Measurements from ENCODE around the gene UBXN11.
"Not testable (repeated sequence)": the region's sequence is repeated elsewhere in the genome, so short reads cannot be mapped to it uniquely, and the experiment has no call there.

Gene UBXN11

GRCh38 chr1:26300578-26301275, 5.7 kb downstream of the UBXN11 start:
- peaks cover under 1% of the 10 kb centered on the region for H3K36me3 Mint-ChIP-seq
- H3K9me3 Mint-ChIP-seq (ENCODE audit: low read depth), result no peaks in the 10 kb centered on the region
- peaks cover 11% of the 10 kb centered on the region for H3K4me1 Mint-ChIP-seq (ENCODE audit: low read depth)
- no peak overlapping the region for H3K4me3 Mint-ChIP-seq
- no peak overlapping the region for H3K27ac Mint-ChIP-seq
- no peaks in the 10 kb centered on the region for H3K27me3 Mint-ChIP-seq

- H3K27me3 Mint-ChIP-seq, result no peaks in the 10 kb centered on the region
- H3K4me3 Mint-ChIP-seq, result no peak overlapping the region
- H3K9me3 Mint-ChIP-seq (ENCODE audit: low read depth), result no peaks in the 10 kb centered on the region
- peaks cover 11% of the 10 kb centered on the region for H3K4me1 Mint-ChIP-seq (ENCODE audit: low read depth)
- peaks cover 5% of the 10 kb centered on the region for H3K36me3 Mint-ChIP-seq
- no peak overlapping the region for H3K27ac Mint-ChIP-seq
Observed at GRCh38 chr1:26297791-26298124, 8.7 kb downstream of the UBXN11 start.

GRCh38 chr1:26297057-26297790, 9.2 kb downstream of the UBXN11 start:
- Mint-ChIP-seq H3K36me3 (peaks cover 5% of the 10 kb centered on the region), H3K4me1 (ENCODE audit: low read depth) (peaks cover 13% of the 10 kb centered on the region), H3K9me3 (ENCODE audit: low read depth) (no peaks in the 10 kb centered on the region), H3K27ac (no peak overlapping the region), H3K27me3 (no peaks in the 10 kb centered on the region), H3K4me3 (no peak overlapping the region)

- no peak overlapping the region for H3K27ac Mint-ChIP-seq
- H3K9me3 Mint-ChIP-seq (ENCODE audit: low read depth), result no peaks in the 10 kb centered on the region
- H3K4me3 Mint-ChIP-seq, result no peak overlapping the region
- H3K27me3 Mint-ChIP-seq, result no peaks in the 10 kb centered on the region
- peaks cover 20% of the 10 kb centered on the region for H3K4me1 Mint-ChIP-seq (ENCODE audit: low read depth)
- peaks cover 5% of the 10 kb centered on the region for H3K36me3 Mint-ChIP-seq
Observed at GRCh38 chr1:26296340-26297056, 9.9 kb downstream of the UBXN11 start.

GRCh38 chr1:26295194-26296138, 11.0 kb downstream of the UBXN11 start:
- H3K27me3 Mint-ChIP-seq, result no peaks in the 10 kb centered on the region
- no peaks in the 10 kb centered on the region for H3K9me3 Mint-ChIP-seq (ENCODE audit: low read depth)
- peaks cover 5% of the 10 kb centered on the region for H3K36me3 Mint-ChIP-seq
- H3K27ac Mint-ChIP-seq, result no peak overlapping the region
- no peak overlapping the region for H3K4me3 Mint-ChIP-seq
- H3K4me1 Mint-ChIP-seq (ENCODE audit: low read depth), result peaks cover 28% of the 10 kb centered on the region

- Mint-ChIP-seq H3K27ac (no peak overlapping the region), H3K27me3 (no peaks in the 10 kb centered on the region), H3K4me1 (ENCODE audit: low read depth) (peaks cover 39% of the 10 kb centered on the region), H3K9me3 (ENCODE audit: low read depth) (no peaks in the 10 kb centered on the region), H3K4me3 (no peak overlapping the region), H3K36me3 (peaks cover 5% of the 10 kb centered on the region)
Observed at GRCh38 chr1:26293911-26294463, 12.4 kb downstream of the UBXN11 start.

- H3K36me3 Mint-ChIP-seq; H3K4me3 Mint-ChIP-seq; H3K27me3 Mint-ChIP-seq; H3K9me3 Mint-ChIP-seq (ENCODE audit: low read depth): not testable (repeated sequence)
- H3K27ac Mint-ChIP-seq, result peak overlapping the region; percentile 50
- peaks cover 52% of the 10 kb centered on the region for H3K4me1 Mint-ChIP-seq (ENCODE audit: low read depth)
Observed at GRCh38 chr1:26292735-26293134, 13.7 kb downstream of the UBXN11 start.

- peak overlapping the region; percentile 94 for H3K27ac Mint-ChIP-seq
- H3K27me3 Mint-ChIP-seq, result no peaks in the 10 kb centered on the region
- peak overlapping the region; percentile 12 for H3K4me3 Mint-ChIP-seq
- peaks cover 60% of the 10 kb centered on the region for H3K4me1 Mint-ChIP-seq (ENCODE audit: low read depth)
- no peaks in the 10 kb centered on the region for H3K9me3 Mint-ChIP-seq (ENCODE audit: low read depth)
- H3K36me3 Mint-ChIP-seq, result peaks cover 5% of the 10 kb centered on the region
Observed at GRCh38 chr1:26291939-26292338, 14.5 kb downstream of the UBXN11 start.

- peaks cover 64% of the 10 kb centered on the region for H3K4me1 Mint-ChIP-seq (ENCODE audit: low read depth)
- no peak overlapping the region for H3K4me3 Mint-ChIP-seq
- no peaks in the 10 kb centered on the region for H3K9me3 Mint-ChIP-seq (ENCODE audit: low read depth)
- H3K36me3 Mint-ChIP-seq, result peaks cover 5% of the 10 kb centered on the region
- no peaks in the 10 kb centered on the region for H3K27me3 Mint-ChIP-seq
- peak overlapping the region; percentile 94 for H3K27ac Mint-ChIP-seq
Observed at GRCh38 chr1:26291433-26291832, 15.0 kb downstream of the UBXN11 start.

- Mint-ChIP-seq H3K36me3 (peaks cover 5% of the 10 kb centered on the region), H3K27me3 (no peaks in the 10 kb centered on the region), H3K4me3 (no peak overlapping the region), H3K9me3 (ENCODE audit: low read depth) (no peaks in the 10 kb centered on the region), H3K27ac (peak overlapping the region; percentile 94), H3K4me1 (ENCODE audit: low read depth) (peaks cover 70% of the 10 kb centered on the region)
Observed at GRCh38 chr1:26290882-26291261, 15.6 kb downstream of the UBXN11 start.

- Mint-ChIP-seq H3K27ac (peak overlapping the region; percentile 94), H3K27me3 (no peaks in the 10 kb centered on the region), H3K4me3 (peak overlapping the region; percentile 64), H3K9me3 (ENCODE audit: low read depth) (no peaks in the 10 kb centered on the region), H3K4me1 (ENCODE audit: low read depth) (peaks cover 75% of the 10 kb centered on the region), H3K36me3 (no peaks in the 10 kb centered on the region)
Observed at GRCh38 chr1:26290122-26290881, 16.1 kb downstream of the UBXN11 start.

GRCh38 chr1:26289158-26290059, 17.0 kb downstream of the UBXN11 start:
- H3K36me3 Mint-ChIP-seq, result peaks cover 2% of the 10 kb centered on the region

More at GRCh38 chr1:26289158-26290059, 17.0 kb downstream of the UBXN11 start:
- H3K4me1 Mint-ChIP-seq (ENCODE audit: low read depth), result peaks cover 82% of the 10 kb centered on the region
- no peaks in the 10 kb centered on the region for H3K9me3 Mint-ChIP-seq (ENCODE audit: low read depth)
- peak overlapping the region; percentile 94 for H3K27ac Mint-ChIP-seq
- peak overlapping the region; percentile 64 for H3K4me3 Mint-ChIP-seq
- no peaks in the 10 kb centered on the region for H3K27me3 Mint-ChIP-seq

All from activated naive CD8-positive, alpha-beta T cell (primary cell).